Endothelial cell of umbilical vein (primary cell): Measurements from ENCODE around the gene ATXN2L. TPM values are rescaled to one million over a fixed set of nuclear protein-coding genes. Genes with fewer than 3 reads are reported as not detected.

ENCODE experiments used
- BruUV-seq: library from RNA; stranded (reverse); fragments of 400-500 nt; replicated peaks from 2 replicates; lab custom pipeline; 2021; lab: Mats Ljungman, UMichigan
- CTCF ChIA-PET: fragments of 300-600, 350-600 bp; sonication (Branson Sonifier 250); formaldehyde crosslinking; loops from one replicate; lab custom pipeline; 2021; ENCODE audit warnings: antibody characterized with exemption, inconsistent platforms; lab: Charles Lee
- POLR2A ChIA-PET: fragments of 300-600, 350-600 bp; sonication (Branson Sonifier 250); formaldehyde crosslinking; loops from one replicate; lab custom pipeline; 2021; ENCODE audit warnings: antibody characterized with exemption, inconsistent platforms; lab: Charles Lee
- DNase-seq: peaks from one replicate; pipeline ENCODE4 v3.0.0-alpha.2; 2011; ENCODE audit warnings: low read depth, low spot score
- FAIRE-seq: peaks from 2 replicates; lab custom pipeline; 2011; peaks lifted over from hg19 to GRCh38; lab: Jason Lieb, UNC
- H2AFZ ChIP-seq: 2 replicates; pipeline ENCODE4 v1.6.0; 2012; ENCODE audit warnings: low read depth, low read length, control low read depth, inconsistent platforms
- H3K27ac ChIP-seq: 2 replicates; pipeline ENCODE4 v1.5.1; 2011; ENCODE audit warnings: low read depth, mild to moderate bottlenecking, control low read depth, low read length, moderate library complexity; ENCODE audit not compliant: insufficient read depth
- H3K27me3 ChIP-seq, 2 experiments: 2 replicates each; pipeline versions ENCODE4 v1.6.0 to v1.6.1; 2011; ENCODE audit warnings: low read length in 2 of 2, mixed read lengths in 1 of 2; ENCODE audit not compliant: control insufficient read depth in 2 of 2, insufficient read depth in 2 of 2
- H3K36me3 ChIP-seq, 2 experiments: 2 replicates in 1 of 2; 3 replicates in 1 of 2; pipeline ENCODE4 v1.5.1; 2011; ENCODE audit warnings: low read length in 2 of 2, mild to moderate bottlenecking in 1 of 2, moderate library complexity in 1 of 2; ENCODE audit not compliant: control insufficient read depth in 2 of 2, insufficient read depth in 2 of 2; ENCODE audit errors: extremely low read depth in 1 of 2
- H3K4me1 ChIP-seq: 3 replicates; pipeline ENCODE4 v1.5.1; 2011; ENCODE audit warnings: mild to moderate bottlenecking, low read length; ENCODE audit not compliant: control insufficient read depth, insufficient read depth; ENCODE audit errors: extremely low read depth
- H3K4me2 ChIP-seq: 2 replicates; pipeline ENCODE4 v1.6.1; 2011; ENCODE audit warnings: low read length, control low read depth, mixed read lengths; ENCODE audit not compliant: insufficient read depth
- H3K4me3 ChIP-seq, 3 experiments: fragments of 200-600 bp in 1 of 3; sonication (generic), shearing (Covaris generic) in 1 of 3; replicated peaks in 1 of 3; 2 replicates each; pipeline ENCODE4 v1.5.1; 2011 to 2016; ENCODE audit warnings: control low read depth in 3 of 3, low read length in 3 of 3, mild to moderate bottlenecking in 2 of 3, inconsistent platforms in 1 of 3, low read depth in 1 of 3, moderate library complexity in 1 of 3; ENCODE audit not compliant: insufficient read depth in 1 of 3
- H3K79me2 ChIP-seq: 2 replicates; pipeline ENCODE4 v1.6.0; 2012; ENCODE audit warnings: low read length, inconsistent platforms; ENCODE audit not compliant: control insufficient read depth, insufficient read depth
- H3K9ac ChIP-seq: replicated peaks from 2 replicates; pipeline ENCODE3; 2011; ENCODE audit warnings: low read length, control low read depth; ENCODE audit not compliant: insufficient read depth; ENCODE audit errors: extremely low read depth
- H3K9me1 ChIP-seq: replicated peaks from 3 replicates; pipeline ENCODE4 v1.6.0; 2011; ENCODE audit warnings: mild to moderate bottlenecking, low read length; ENCODE audit not compliant: control insufficient read depth, insufficient read depth; ENCODE audit errors: extremely low read depth
- H3K9me3 ChIP-seq: replicated peaks from 2 replicates; pipeline ENCODE4 v1.5.1; 2012; ENCODE audit warnings: low read length, inconsistent platforms; ENCODE audit not compliant: control insufficient read depth, insufficient read depth
- H4K20me1 ChIP-seq: replicated peaks from 2 replicates; pipeline ENCODE3; 2011; ENCODE audit warnings: mild to moderate bottlenecking, low read length; ENCODE audit not compliant: control insufficient read depth, insufficient read depth; ENCODE audit errors: extremely low read depth
- GATA2 ChIP-seq: IDR thresholded peaks from 2 replicates; pipeline ENCODE4 v1.7.0; 2011; ENCODE audit warnings: low read depth, mild to moderate bottlenecking, moderate library complexity, mixed read lengths, low read length; ENCODE audit not compliant: insufficient read length, insufficient read depth
- JUN ChIP-seq: IDR thresholded peaks from 2 replicates; pipeline ENCODE4 v1.6.1; 2011; ENCODE audit warnings: borderline replicate concordance, low read depth; ENCODE audit not compliant: insufficient read length, insufficient read depth
- MYC ChIP-seq: IDR thresholded peaks from one replicate; pipeline ENCODE4 v1.6.1; 2011; ENCODE audit warnings: mild to moderate bottlenecking, low read depth, low read length
- POLR2A ChIP-seq: IDR thresholded peaks from 2 replicates; pipeline ENCODE4 v1.6.1; 2012; ENCODE audit warnings: low read depth, mild to moderate bottlenecking, control low read depth, low read length
- dilution Hi-C: fragments of 300-500 bp; cut with MboI; formaldehyde crosslinking; loops from one replicate; pipeline ENCODE4 v1.15.0; 2019; ENCODE audit warnings: low sequenced_read_pairs; ENCODE audit not compliant: extremely low pct_ligation_motif_present
- intact Hi-C: fragments of 100-400 bp; cut with micrococcal nuclease; formaldehyde crosslinking; loops from one replicate; pipeline ENCODE4 v1.10.0; 2022
- polyA plus RNA-seq, 4 experiments: library from polyadenylated mRNA; depleted of rRNA in 3 of 4; stranded (reverse) in 3 of 4; unstranded in 1 of 4; fragments of >200 nt; gene quantifications; 2 replicates each; pipeline versions ENCODE4 v1.2.1 to v1.2.3, GENCODE V29; 2011 to 2012; ENCODE audit warnings: missing spikeins in 1 of 4
- total RNA-seq: library from RNA; stranded (reverse); gene quantifications from 2 replicates; pipeline ENCODE4 v1.2.3, GENCODE V29; 2021
- TF ChIP-seq, protein P1 (sequence below): IDR thresholded peaks from 2 replicates; pipeline ENCODE4 v1.6.1; 2011; ENCODE audit not compliant: insufficient read depth, insufficient read length
- TF ChIP-seq, protein P2 (sequence below), 2 donors: IDR thresholded peaks; 1 replicate in 1 of 2; 2 replicates in 1 of 2; pipeline ENCODE4 v1.5.1; 2011; ENCODE audit warnings: low read length in 2 of 2, mild to moderate bottlenecking in 2 of 2, moderate library complexity in 2 of 2, control low read depth in 1 of 2, inconsistent platforms in 1 of 2, low read depth in 1 of 2; ENCODE audit not compliant: insufficient read depth in 1 of 2; ENCODE audit errors: extremely low read depth in 1 of 2

Gene ATXN2L
- total and polyA plus RNA-seq, 2 donors (not counting 3 experiments of a cell fraction or from before 2014, with no cell fraction given): 59.0 to 208 TPM

DNA sequence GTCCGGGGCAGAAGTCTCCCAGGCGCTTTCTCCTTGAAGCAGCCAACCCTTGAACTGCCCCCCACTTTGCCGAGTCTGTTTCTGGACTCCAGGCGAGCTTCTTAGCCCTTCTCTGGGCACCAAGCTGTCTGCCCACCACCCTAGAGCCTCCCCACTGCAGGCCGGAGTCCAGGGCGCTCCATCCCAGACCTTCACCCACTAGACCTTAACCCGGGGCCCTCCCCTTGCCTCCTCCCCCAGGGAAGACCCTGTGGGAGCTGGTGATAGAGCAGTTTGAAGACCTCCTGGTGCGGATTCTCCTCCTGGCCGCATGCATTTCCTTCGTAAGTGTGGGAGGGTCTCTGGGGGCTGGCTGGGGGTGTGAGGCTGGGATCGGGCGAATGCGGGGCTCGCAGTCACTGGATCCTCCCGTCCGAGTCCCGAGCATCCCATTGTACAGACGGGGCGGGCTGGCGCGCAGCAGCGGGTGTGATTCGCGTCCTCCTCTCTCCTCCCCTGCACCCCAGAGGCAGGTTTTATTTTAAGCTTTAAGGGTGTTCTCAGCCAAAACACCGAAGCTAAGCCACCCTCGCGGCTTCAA is 56.6 kb downstream of the ATXN2L start:
- TF ChIP-seq POLR2A (no peak), MYC (no peak), JUN (no peak), GATA2 (no peak)
- TF ChIP-seq, protein P1, sequence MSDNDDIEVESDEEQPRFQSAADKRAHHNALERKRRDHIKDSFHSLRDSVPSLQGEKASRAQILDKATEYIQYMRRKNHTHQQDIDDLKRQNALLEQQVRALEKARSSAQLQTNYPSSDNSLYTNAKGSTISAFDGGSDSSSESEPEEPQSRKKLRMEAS: no peak
- TF ChIP-seq, protein P2, sequence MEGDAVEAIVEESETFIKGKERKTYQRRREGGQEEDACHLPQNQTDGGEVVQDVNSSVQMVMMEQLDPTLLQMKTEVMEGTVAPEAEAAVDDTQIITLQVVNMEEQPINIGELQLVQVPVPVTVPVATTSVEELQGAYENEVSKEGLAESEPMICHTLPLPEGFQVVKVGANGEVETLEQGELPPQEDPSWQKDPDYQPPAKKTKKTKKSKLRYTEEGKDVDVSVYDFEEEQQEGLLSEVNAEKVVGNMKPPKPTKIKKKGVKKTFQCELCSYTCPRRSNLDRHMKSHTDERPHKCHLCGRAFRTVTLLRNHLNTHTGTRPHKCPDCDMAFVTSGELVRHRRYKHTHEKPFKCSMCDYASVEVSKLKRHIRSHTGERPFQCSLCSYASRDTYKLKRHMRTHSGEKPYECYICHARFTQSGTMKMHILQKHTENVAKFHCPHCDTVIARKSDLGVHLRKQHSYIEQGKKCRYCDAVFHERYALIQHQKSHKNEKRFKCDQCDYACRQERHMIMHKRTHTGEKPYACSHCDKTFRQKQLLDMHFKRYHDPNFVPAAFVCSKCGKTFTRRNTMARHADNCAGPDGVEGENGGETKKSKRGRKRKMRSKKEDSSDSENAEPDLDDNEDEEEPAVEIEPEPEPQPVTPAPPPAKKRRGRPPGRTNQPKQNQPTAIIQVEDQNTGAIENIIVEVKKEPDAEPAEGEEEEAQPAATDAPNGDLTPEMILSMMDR (IDR thresholded peaks at IDR 0.05; ENCODE audit: extremely low read depth in 1 of 2, insufficient read depth in 1 of 2, low read depth in 1 of 2, low read length in 2 of 2): no peak
- dilution Hi-C loops: no loop called here
- CTCF ChIA-PET: interaction anchor here (0.8 to 2.5 kb wide), 2 partner anchors 10 to 65 kb away, joined by 3 to 16 read pairs; no protein-coding TSS in a partner anchor
- Histone ChIP-seq H3K4me3 (peak overlapping the region; percentile 45 to 82 (median 80)), H3K9me1 (no peaks in the 10 kb centered on the region), H3K4me1 (peaks cover 12% of the 10 kb centered on the region), H3K27ac (no peak overlapping the region), H3K9ac (peak overlapping the region; percentile 59), H3K79me2 (no peaks in the 10 kb centered on the region), H3K27me3 (no peaks in the 10 kb centered on the region), H2AFZ (peak overlapping the region; percentile 93), H3K36me3 (peaks cover 0 to 1% of the 10 kb centered on the region in 2 experiments), H4K20me1 (no peaks in the 10 kb centered on the region), H3K9me3 (no peaks in the 10 kb centered on the region), H3K4me2 (peak overlapping the region; percentile 80)
- DNase-seq: no peak
- FAIRE-seq: peak; percentile 26
- POLR2A ChIA-PET: interaction anchor here (1.0 kb wide), 1 partner anchor 19 kb away, joined by 4 read pairs; no protein-coding TSS in a partner anchor
- TSS peak; percentile 37 for BruUV-seq
- intact Hi-C loops: no loop called here
